Left ventricle myocardium superior (tissue), 1 donor: Measurements from ENCODE around the gene ATP2B2. TPM values are rescaled to one million over a fixed set of nuclear protein-coding genes. Genes with fewer than 3 reads are reported as not detected.

Experiments used
- ATAC-seq: fragments of 200-7000 bp; cut with Tn5 transposase; one replicate; pipeline ENCODE4 v1.9.1; 2020; ENCODE audit warnings: mild to moderate bottlenecking, moderate library complexity
- DNase-seq: peaks from one replicate; pipeline ENCODE4 v3.0.0-alpha.2; 2020
- intact Hi-C: fragments of 100-400 bp; cut with micrococcal nuclease; formaldehyde crosslinking; loops from one replicate; pipeline ENCODE4 v1.11.0; 2022
- total RNA-seq: library from RNA; stranded (reverse); fragmentation: NEBNext Ultra II Directional; extraction: Animal tissue kit (Norgen Biotek cat#: 25700); gene quantifications from one replicate; pipeline ENCODE4 v1.2.1, GENCODE V29; 2021
- donor health status: DM: no; HTN: yes; CAD: no; lungs with severe emphysema.

The ATP2B2 gene
- total RNA-seq, 1 donor from 2014 or later, result not detected

- no peak for ATAC-seq
- intact Hi-C loops, result loop anchor here (10.0 kb wide), 1 partner anchor 389 kb away; no protein-coding TSS in a partner anchor
- DNase-seq, result no peak
Measured at GRCh38 chr3:10345911-10346310, 159.5 kb downstream of the ATP2B2 start.

- DNase-seq (no peak), ATAC-seq (no peak)
- intact Hi-C loops, result loop anchor here (10.0 kb wide), 1 partner anchor 390 kb away; no protein-coding TSS in a partner anchor
Measured at GRCh38 chr3:10344944-10345575, 160.3 kb downstream of the ATP2B2 start.

- DNase-seq (peak; percentile 52), ATAC-seq (peak; percentile 54)
- intact Hi-C loops, result loop anchor here (10.0 kb wide), 1 partner anchor 390 kb away; no protein-coding TSS in a partner anchor
Measured at GRCh38 chr3:10344147-10344943, 161.0 kb downstream of the ATP2B2 start.

- no peak for ATAC-seq
- intact Hi-C loops, result loop anchor here (10.0 kb wide), 1 partner anchor 391 kb away; no protein-coding TSS in a partner anchor
- DNase-seq, result no peak
Measured at GRCh38 chr3:10343526-10343925, 161.9 kb downstream of the ATP2B2 start.

GRCh38 chr3:10342781-10343180 lies 162.6 kb downstream of the ATP2B2 start:
- intact Hi-C loops, result loop anchor here (10.0 kb wide), 1 partner anchor 392 kb away; no protein-coding TSS in a partner anchor
- ATAC-seq (no peak), DNase-seq (no peak)

- intact Hi-C loops, result loop anchor here (10.0 kb wide), 1 partner anchor 393 kb away; no protein-coding TSS in a partner anchor
- no peak for ATAC-seq
- no peak for DNase-seq
Measured at GRCh38 chr3:10341901-10342398, 163.4 kb downstream of the ATP2B2 start.

- DNase-seq (no peak), ATAC-seq (no peak)
- intact Hi-C loops, result loop anchor here (10.0 kb wide), 1 partner anchor 394 kb away; no protein-coding TSS in a partner anchor
Measured at GRCh38 chr3:10340476-10340875, 164.9 kb downstream of the ATP2B2 start.

- ATAC-seq (no peak), DNase-seq (no peak)
- intact Hi-C loops, result loop anchor here (10.0 kb wide), 1 partner anchor 395 kb away; no protein-coding TSS in a partner anchor
Measured at GRCh38 chr3:10340046-10340445, 165.3 kb downstream of the ATP2B2 start.

- DNase-seq, result no peak
- intact Hi-C loops, result no loop called here
- no peak for ATAC-seq
Measured at GRCh38 chr3:10339376-10339955, 165.9 kb downstream of the ATP2B2 start.

GRCh38 chr3:10338591-10339353 lies 166.6 kb downstream of the ATP2B2 start:
- ATAC-seq, result no peak
- intact Hi-C loops, result no loop called here

GRCh38 chr3:10338164-10338470 lies 167.3 kb downstream of the ATP2B2 start:
- ATAC-seq, result no peak
- intact Hi-C loops, result no loop called here
- DNase-seq, result no peak

More at GRCh38 chr3:10338591-10339353, 166.6 kb downstream of the ATP2B2 start:
- DNase-seq, result no peak

GRCh38 chr3:10337323-10338163 lies 167.8 kb downstream of the ATP2B2 start:
- no peak for DNase-seq
- no peak for ATAC-seq
- intact Hi-C loops, result no loop called here

- no peak for DNase-seq
- intact Hi-C loops, result no loop called here
- ATAC-seq, result no peak
Measured at GRCh38 chr3:10336761-10337160, 168.6 kb downstream of the ATP2B2 start.

GRCh38 chr3:10335871-10336622 lies 169.3 kb downstream of the ATP2B2 start:
- no peak for DNase-seq
- no peak for ATAC-seq
- intact Hi-C loops, result no loop called here

- intact Hi-C loops, result no loop called here
- no peak for ATAC-seq
- DNase-seq, result no peak
Measured at GRCh38 chr3:10335190-10335738, 170.1 kb downstream of the ATP2B2 start.

GRCh38 chr3:10334459-10334858 lies 170.9 kb downstream of the ATP2B2 start:
- ATAC-seq, result no peak
- no peak for DNase-seq
- intact Hi-C loops, result no loop called here

- intact Hi-C loops, result no loop called here
- DNase-seq (no peak), ATAC-seq (no peak)
Measured at GRCh38 chr3:10334042-10334441, 171.3 kb downstream of the ATP2B2 start.
